Measurements from ENCODE around the gene ARMC3. TPM values are rescaled to one million over a fixed set of nuclear protein-coding genes. Genes with fewer than 3 reads are reported as not detected.

ARMC3 gene
- total and polyA plus RNA-seq, 2 experiments from 2014 or later, result 0.24 TPM; not detected in 1

DNA sequence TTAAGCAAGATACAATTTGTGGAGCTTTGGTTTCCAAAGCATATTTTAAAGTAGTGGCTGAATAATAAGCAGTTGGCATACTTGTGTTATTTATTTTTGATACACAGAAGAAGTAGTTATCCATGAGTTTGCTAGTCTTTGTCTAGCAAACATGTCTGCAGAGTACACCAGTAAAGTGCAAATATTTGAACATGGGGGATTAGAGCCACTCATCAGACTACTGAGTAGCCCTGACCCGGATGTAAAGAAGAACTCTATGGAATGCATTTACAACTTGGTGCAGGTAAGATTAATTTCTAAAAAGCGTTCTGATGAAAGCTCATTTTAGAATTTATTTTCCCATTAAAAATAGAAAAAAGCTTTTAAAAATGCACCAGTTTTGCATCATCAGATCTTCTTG, 31.4 kb downstream of the ARMC3 start:
- Histone ChIP-seq H2AFZ (no peak overlapping the region), H3K4me3 (no peak overlapping the region), H3K27me3 (ENCODE audit: insufficient read depth) (no peaks in the 10 kb centered on the region), H3K27ac (ENCODE audit: low read depth) (no peak overlapping the region), H3K4me2 (no peak overlapping the region), H3F3A (replicated peaks; ENCODE audit: low read depth) (no peaks in the 10 kb centered on the region), H3K36me3 (ENCODE audit: insufficient read depth) (no peaks in the 10 kb centered on the region), H3K79me2 (replicated peaks; ENCODE audit: insufficient read depth) (no peaks in the 10 kb centered on the region), H4K20me1 (replicated peaks; ENCODE audit: insufficient read depth) (no peaks in the 10 kb centered on the region), H3K9me2 (ENCODE audit: insufficient read depth) (no peaks in the 10 kb centered on the region), H3K4me1 (ENCODE audit: insufficient read depth) (no peaks in the 10 kb centered on the region)
- Mint-ChIP-seq H3K4me1 (peaks cover 4% of the 10 kb centered on the region; the same call in 1 of the 3 replicates), H3K36me3 (ENCODE audit: low read depth) (no peaks in the 10 kb centered on the region), H3K4me3 (no peak overlapping the region), H3K9me3 (no peaks in the 10 kb centered on the region), H3K27ac (no peak overlapping the region), H3K27me3 (ENCODE audit: insufficient read depth, low read depth, poor library complexity) (peaks cover 2% of the 10 kb centered on the region)
- DNase-seq (ENCODE audit: low spot score), result no peak
- TF ChIP-seq, protein P1, sequence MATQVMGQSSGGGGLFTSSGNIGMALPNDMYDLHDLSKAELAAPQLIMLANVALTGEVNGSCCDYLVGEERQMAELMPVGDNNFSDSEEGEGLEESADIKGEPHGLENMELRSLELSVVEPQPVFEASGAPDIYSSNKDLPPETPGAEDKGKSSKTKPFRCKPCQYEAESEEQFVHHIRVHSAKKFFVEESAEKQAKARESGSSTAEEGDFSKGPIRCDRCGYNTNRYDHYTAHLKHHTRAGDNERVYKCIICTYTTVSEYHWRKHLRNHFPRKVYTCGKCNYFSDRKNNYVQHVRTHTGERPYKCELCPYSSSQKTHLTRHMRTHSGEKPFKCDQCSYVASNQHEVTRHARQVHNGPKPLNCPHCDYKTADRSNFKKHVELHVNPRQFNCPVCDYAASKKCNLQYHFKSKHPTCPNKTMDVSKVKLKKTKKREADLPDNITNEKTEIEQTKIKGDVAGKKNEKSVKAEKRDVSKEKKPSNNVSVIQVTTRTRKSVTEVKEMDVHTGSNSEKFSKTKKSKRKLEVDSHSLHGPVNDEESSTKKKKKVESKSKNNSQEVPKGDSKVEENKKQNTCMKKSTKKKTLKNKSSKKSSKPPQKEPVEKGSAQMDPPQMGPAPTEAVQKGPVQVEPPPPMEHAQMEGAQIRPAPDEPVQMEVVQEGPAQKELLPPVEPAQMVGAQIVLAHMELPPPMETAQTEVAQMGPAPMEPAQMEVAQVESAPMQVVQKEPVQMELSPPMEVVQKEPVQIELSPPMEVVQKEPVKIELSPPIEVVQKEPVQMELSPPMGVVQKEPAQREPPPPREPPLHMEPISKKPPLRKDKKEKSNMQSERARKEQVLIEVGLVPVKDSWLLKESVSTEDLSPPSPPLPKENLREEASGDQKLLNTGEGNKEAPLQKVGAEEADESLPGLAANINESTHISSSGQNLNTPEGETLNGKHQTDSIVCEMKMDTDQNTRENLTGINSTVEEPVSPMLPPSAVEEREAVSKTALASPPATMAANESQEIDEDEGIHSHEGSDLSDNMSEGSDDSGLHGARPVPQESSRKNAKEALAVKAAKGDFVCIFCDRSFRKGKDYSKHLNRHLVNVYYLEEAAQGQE (IDR thresholded peaks at IDR 0.05; ENCODE audit: unreplicated experiment), result no peak
- TF ChIP-seq NANOG (IDR thresholded peaks at IDR 0.05; ENCODE audit: borderline replicate concordance) (no peak), POLR2AphosphoS5 (IDR thresholded peaks at IDR 0.05; ENCODE audit: low read depth) (no peak), ZNF114 (CRISPR knock-in tag; IDR thresholded peaks at IDR 0.05) (no peak), EZH2 (IDR thresholded peaks at IDR 0.05; ENCODE audit: low read depth, unreplicated experiment) (no peak), JUNB (IDR thresholded peaks at IDR 0.05; ENCODE audit: unreplicated experiment) (no peak)
- TF ChIP-seq, protein P2, sequence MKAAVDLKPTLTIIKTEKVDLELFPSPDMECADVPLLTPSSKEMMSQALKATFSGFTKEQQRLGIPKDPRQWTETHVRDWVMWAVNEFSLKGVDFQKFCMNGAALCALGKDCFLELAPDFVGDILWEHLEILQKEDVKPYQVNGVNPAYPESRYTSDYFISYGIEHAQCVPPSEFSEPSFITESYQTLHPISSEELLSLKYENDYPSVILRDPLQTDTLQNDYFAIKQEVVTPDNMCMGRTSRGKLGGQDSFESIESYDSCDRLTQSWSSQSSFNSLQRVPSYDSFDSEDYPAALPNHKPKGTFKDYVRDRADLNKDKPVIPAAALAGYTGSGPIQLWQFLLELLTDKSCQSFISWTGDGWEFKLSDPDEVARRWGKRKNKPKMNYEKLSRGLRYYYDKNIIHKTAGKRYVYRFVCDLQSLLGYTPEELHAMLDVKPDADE (IDR thresholded peaks at IDR 0.05), result no peak
- TF ChIP-seq, protein P3, sequence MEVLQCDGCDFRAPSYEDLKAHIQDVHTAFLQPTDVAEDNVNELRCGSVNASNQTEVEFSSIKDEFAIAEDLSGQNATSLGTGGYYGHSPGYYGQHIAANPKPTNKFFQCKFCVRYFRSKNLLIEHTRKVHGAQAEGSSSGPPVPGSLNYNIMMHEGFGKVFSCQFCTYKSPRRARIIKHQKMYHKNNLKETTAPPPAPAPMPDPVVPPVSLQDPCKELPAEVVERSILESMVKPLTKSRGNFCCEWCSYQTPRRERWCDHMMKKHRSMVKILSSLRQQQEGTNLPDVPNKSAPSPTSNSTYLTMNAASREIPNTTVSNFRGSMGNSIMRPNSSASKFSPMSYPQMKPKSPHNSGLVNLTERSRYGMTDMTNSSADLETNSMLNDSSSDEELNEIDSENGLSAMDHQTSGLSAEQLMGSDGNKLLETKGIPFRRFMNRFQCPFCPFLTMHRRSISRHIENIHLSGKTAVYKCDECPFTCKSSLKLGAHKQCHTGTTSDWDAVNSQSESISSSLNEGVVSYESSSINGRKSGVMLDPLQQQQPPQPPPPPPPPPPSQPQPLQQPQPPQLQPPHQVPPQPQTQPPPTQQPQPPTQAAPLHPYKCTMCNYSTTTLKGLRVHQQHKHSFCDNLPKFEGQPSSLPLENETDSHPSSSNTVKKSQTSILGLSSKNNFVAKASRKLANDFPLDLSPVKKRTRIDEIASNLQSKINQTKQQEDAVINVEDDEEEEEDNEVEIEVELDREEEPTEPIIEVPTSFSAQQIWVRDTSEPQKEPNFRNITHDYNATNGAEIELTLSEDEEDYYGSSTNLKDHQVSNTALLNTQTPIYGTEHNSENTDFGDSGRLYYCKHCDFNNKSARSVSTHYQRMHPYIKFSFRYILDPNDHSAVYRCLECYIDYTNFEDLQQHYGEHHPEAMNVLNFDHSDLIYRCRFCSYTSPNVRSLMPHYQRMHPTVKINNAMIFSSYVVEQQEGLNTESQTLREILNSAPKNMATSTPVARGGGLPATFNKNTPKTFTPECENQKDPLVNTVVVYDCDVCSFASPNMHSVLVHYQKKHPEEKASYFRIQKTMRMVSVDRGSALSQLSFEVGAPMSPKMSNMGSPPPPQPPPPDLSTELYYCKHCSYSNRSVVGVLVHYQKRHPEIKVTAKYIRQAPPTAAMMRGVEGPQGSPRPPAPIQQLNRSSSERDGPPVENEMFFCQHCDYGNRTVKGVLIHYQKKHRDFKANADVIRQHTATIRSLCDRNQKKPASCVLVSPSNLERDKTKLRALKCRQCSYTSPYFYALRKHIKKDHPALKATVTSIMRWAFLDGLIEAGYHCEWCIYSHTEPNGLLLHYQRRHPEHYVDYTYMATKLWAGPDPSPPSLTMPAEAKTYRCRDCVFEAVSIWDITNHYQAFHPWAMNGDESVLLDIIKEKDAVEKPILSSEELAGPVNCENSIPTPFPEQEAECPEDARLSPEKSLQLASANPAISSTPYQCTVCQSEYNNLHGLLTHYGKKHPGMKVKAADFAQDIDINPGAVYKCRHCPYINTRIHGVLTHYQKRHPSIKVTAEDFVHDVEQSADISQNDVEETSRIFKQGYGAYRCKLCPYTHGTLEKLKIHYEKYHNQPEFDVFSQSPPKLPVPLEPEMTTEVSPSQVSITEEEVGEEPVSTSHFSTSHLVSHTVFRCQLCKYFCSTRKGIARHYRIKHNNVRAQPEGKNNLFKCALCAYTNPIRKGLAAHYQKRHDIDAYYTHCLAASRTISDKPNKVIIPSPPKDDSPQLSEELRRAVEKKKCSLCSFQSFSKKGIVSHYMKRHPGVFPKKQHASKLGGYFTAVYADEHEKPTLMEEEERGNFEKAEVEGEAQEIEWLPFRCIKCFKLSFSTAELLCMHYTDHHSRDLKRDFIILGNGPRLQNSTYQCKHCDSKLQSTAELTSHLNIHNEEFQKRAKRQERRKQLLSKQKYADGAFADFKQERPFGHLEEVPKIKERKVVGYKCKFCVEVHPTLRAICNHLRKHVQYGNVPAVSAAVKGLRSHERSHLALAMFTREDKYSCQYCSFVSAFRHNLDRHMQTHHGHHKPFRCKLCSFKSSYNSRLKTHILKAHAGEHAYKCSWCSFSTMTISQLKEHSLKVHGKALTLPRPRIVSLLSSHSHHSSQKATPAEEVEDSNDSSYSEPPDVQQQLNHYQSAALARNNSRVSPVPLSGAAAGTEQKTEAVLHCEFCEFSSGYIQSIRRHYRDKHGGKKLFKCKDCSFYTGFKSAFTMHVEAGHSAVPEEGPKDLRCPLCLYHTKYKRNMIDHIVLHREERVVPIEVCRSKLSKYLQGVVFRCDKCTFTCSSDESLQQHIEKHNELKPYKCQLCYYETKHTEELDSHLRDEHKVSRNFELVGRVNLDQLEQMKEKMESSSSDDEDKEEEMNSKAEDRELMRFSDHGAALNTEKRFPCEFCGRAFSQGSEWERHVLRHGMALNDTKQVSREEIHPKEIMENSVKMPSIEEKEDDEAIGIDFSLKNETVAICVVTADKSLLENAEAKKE (CRISPR knock-in tag; IDR thresholded peaks at IDR 0.05), result no peak
- ATAC-seq, result no peak

Measured in GM23338 (cell line).